ENCODE measurements around the gene GJC3.

GRCh38 chr7:99928188-99928587, 1.2 kb downstream of the GJC3 start:
- TF ChIP-seq POLR2A (IDR thresholded peaks at IDR 0.05; ENCODE audit: low read depth) (no peak), EP300 (IDR thresholded peaks at IDR 0.05) (no peak), CTCF (IDR thresholded peaks at IDR 0.05) (no peak), POLR2AphosphoS5 (IDR thresholded peaks at IDR 0.05) (no peak)
